Measurements from ENCODE around the gene GPR156. TPM values are rescaled to one million over a fixed set of nuclear protein-coding genes. Genes with fewer than 3 reads are reported as not detected.
A peak's percentile ranks its signal among the peaks of the same experiment; 100 is the strongest.

Gene GPR156
- total and polyA plus RNA-seq, 12 donors, result 0.04 to 0.23 (median 0.07) TPM; not detected in 7

DNA sequence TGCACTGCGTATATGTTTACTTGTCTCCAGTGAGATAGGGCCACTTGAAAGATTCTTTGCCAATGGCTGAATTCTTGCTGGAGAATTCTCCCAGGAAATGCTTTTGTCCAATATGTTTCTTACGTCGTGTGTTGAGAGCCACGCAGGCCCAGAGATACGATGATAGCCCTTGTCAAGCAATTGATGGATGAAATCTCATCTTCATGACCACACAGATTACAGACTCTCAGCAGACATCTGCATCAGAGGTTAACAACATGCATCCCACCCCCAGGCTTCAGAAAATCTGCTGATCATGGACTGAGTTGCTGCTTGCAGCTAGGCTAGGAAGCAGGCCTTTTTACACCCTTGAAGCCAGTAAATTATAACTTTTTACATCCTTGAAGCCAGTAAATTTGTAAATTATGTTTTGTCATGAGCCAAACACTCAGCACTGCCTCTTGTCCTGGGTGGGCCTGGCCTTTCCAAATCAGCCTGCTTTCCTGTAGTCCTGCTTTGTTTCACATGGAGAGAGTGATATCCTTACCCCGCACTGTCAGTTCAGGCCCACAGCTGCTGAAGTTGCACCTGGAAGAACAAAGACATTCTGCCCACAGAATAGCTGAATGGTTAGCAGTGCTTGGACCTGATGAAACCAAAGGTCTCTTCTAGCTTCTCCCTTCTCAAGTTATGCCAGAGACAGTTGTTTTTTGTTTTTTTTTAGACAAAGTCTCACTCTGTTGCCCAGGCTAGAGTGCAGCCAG lies 84.4 kb downstream of the GPR156 start:
- no peak overlapping the region for H3K27ac ChIP-seq
- peaks cover 0 to 23% (median 14%) of the 10 kb centered on the region in 9 donors for H3K4me1 ChIP-seq
- no peak overlapping the region for H3K4me3 ChIP-seq
- TF ChIP-seq, protein P1, sequence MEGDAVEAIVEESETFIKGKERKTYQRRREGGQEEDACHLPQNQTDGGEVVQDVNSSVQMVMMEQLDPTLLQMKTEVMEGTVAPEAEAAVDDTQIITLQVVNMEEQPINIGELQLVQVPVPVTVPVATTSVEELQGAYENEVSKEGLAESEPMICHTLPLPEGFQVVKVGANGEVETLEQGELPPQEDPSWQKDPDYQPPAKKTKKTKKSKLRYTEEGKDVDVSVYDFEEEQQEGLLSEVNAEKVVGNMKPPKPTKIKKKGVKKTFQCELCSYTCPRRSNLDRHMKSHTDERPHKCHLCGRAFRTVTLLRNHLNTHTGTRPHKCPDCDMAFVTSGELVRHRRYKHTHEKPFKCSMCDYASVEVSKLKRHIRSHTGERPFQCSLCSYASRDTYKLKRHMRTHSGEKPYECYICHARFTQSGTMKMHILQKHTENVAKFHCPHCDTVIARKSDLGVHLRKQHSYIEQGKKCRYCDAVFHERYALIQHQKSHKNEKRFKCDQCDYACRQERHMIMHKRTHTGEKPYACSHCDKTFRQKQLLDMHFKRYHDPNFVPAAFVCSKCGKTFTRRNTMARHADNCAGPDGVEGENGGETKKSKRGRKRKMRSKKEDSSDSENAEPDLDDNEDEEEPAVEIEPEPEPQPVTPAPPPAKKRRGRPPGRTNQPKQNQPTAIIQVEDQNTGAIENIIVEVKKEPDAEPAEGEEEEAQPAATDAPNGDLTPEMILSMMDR (IDR thresholded peaks at IDR 0.05), result no peak
- no peaks in the 10 kb centered on the region for H3K9me3 ChIP-seq
- no peaks in the 10 kb centered on the region for H3K27me3 ChIP-seq
- 82 to 85% methylated on average over 6 of the region's 6 CpGs for WGBS, 2 donors
- no peaks in the 10 kb centered on the region for H3K36me3 ChIP-seq
- intact Hi-C loops (cut with DNase I), result no loop called here
- DNase-seq (no peak), ATAC-seq (no peak)

DNA sequence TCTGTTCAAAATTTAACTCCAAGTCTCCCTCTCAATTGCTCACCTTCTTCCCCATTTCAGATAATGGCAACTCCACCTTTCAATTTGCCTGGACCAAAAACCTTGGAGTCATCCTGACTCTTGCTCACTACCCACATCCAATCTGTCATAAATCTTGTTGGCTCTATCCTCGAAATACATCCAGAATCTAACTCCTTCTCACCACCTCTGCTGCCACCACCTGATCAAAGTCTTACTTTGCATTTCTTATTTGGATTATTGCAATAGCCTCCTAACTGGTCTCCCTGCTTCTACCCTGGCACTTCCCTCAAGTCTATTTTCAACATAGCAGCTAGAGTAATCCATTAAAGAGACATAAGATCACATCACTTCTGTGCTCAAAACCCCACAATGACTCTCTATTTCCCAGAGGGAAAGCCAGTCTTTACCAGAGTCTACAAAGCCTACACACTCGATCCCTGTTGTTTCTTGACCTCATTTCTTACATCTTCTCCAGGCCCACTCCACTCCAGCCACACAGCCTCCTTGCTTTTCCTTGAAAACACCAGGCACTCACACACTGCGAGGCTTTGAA lies 86.6 kb downstream of the GPR156 start:
- ATAC-seq, result peak in 3 of 8 donors; percentile 38 to 48 (median 39)
- H3K4me3 ChIP-seq, result no peak overlapping the region
- no peaks in the 10 kb centered on the region for H3K9me3 ChIP-seq
- H3K27me3 ChIP-seq, result no peaks in the 10 kb centered on the region
- WGBS, 2 donors, result 60 to 69% methylated on average over 3 of the region's 3 CpGs
- DNase-seq, result no peak
- no peaks in the 10 kb centered on the region for H3K36me3 ChIP-seq
- no peak overlapping the region for H3K27ac ChIP-seq
- peaks cover 0 to 14% (median 11%) of the 10 kb centered on the region in 9 donors for H3K4me1 ChIP-seq
- intact Hi-C loops (cut with DNase I), result loop anchor here in 4 of 10 donors (5.0 kb wide), 1 partner anchor 306 kb away; no protein-coding TSS in a partner anchor
- TF ChIP-seq, protein P1 (IDR thresholded peaks at IDR 0.05), result peak in 5 of 9 donors; percentile 11 to 49 (median 37)

DNA sequence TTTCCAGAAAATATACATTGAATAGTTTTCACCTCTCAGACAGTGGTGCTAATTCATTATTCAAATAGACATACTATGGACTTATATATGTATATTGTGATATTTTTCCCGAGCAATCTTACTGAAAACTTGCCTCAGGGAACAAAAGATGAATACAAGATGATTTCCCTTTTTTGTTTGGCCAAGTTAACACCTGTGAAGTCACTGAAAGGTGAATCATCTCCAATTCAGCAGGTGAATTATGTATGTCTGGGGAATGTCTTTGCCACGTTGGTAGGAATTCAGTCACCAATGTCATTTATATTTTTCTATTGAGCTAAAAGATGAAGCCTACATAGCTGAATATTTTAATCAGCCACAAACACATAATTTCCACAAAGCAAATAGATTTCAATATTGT lies 88.2 kb downstream of the GPR156 start:
- ATAC-seq (no peak), DNase-seq (no peak)
- Histone ChIP-seq H3K27me3 (no peaks in the 10 kb centered on the region), H3K36me3 (no peaks in the 10 kb centered on the region), H3K4me3 (no peak overlapping the region), H3K4me1 (no peaks in the 10 kb centered on the region), H3K27ac (no peak overlapping the region), H3K9me3 (no peaks in the 10 kb centered on the region)
- intact Hi-C loops (cut with DNase I), result loop anchor here in 4 of 10 donors (5.0 kb wide), 1 partner anchor 305 kb away; no protein-coding TSS in a partner anchor
- TF ChIP-seq, protein P1 (IDR thresholded peaks at IDR 0.05), result no peak
- 76 to 81% methylated on average over 2 of the region's 2 CpGs for WGBS, 2 donors

DNA sequence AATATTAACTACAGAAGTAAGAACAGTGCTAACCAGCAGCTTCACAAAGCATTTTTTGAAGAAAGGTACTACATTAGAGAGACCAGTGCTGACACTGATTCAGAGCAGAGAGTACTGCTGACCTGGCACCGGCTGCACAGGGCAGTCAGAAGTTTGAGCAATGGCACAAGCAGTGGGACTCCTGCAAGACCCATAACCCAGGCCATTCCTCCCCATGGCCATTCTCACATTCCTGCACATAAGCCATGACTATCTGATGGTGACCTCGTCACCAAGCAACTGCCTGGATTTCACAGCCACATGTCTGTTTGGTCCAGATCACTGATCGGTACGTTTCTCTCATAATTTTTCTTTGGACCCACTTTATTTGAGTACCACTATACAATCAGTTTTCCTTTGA lies 88.7 kb downstream of the GPR156 start:
- H3K27me3 ChIP-seq, result no peaks in the 10 kb centered on the region
- ATAC-seq, result no peak
- intact Hi-C loops (cut with DNase I), result loop anchor here in 4 of 10 donors (5.0 kb wide), 1 partner anchor 304 kb away; no protein-coding TSS in a partner anchor

More for the DNA sequence above, 88.7 kb downstream of the GPR156 start:
- no peaks in the 10 kb centered on the region for H3K36me3 ChIP-seq
- H3K4me1 ChIP-seq, result no peaks in the 10 kb centered on the region
- H3K27ac ChIP-seq, result no peak overlapping the region
- no peak overlapping the region for H3K4me3 ChIP-seq
- WGBS, 2 donors, result 85% methylated on average over 4 of the region's 4 CpGs
- TF ChIP-seq, protein P1 (IDR thresholded peaks at IDR 0.05), result no peak
- DNase-seq, result no peak
- no peaks in the 10 kb centered on the region for H3K9me3 ChIP-seq

Data from heart right ventricle (tissue), 16 donors.